GM23338 (cell line): ENCODE data around the gene MTPN. TPM values are rescaled to one million over a fixed set of nuclear protein-coding genes. Genes with fewer than 3 reads are reported as not detected.

Source experiments
- ATAC-seq: fragments of 200-7000 bp; cut with Tn5 transposase; 3 replicates; pipeline ENCODE4 v1.9.1; 2020
- DNase-seq: peaks from one replicate; pipeline ENCODE4 v3.0.0-alpha.2; 2015; ENCODE audit warnings: low spot score
- H2AFZ ChIP-seq: fragments of 200-600 bp; sonication (generic); 2 replicates; pipeline ENCODE4 v1.8.0; 2016; ENCODE audit warnings: antibody characterized with exemption, mild to moderate bottlenecking, moderate library complexity
- H3F3A ChIP-seq: fragments of 200-600 bp; sonication (generic); replicated peaks from 2 replicates; pipeline ENCODE4 v1.8.0; 2017; ENCODE audit warnings: antibody characterized with exemption, mixed run types, low read depth
- H3K27ac ChIP-seq: fragments of 200-600 bp; sonication (generic); 2 replicates; pipeline ENCODE4 v1.6.1; 2016; ENCODE audit warnings: low read depth
- H3K27me3 ChIP-seq: fragments of 200-600 bp; sonication (generic); 2 replicates; pipeline ENCODE4 v1.8.0; 2016; ENCODE audit warnings: mild to moderate bottlenecking, mixed run types, moderate library complexity; ENCODE audit not compliant: insufficient read depth
- H3K36me3 ChIP-seq: fragments of 200-600 bp; sonication (generic); 2 replicates; pipeline ENCODE4 v1.8.0; 2016; ENCODE audit warnings: mild to moderate bottlenecking; ENCODE audit not compliant: insufficient read depth
- H3K4me1 ChIP-seq: fragments of 200-600 bp; sonication (generic); 2 replicates; pipeline ENCODE4 v1.8.0; 2016; ENCODE audit warnings: mild to moderate bottlenecking, moderate library complexity; ENCODE audit not compliant: insufficient read depth
- H3K4me2 ChIP-seq: fragments of 200-600 bp; sonication (generic); 2 replicates; pipeline ENCODE4 v1.7.1; 2017; ENCODE audit warnings: mixed run types
- H3K4me3 ChIP-seq: fragments of 200-600 bp; sonication (generic); 2 replicates; pipeline ENCODE4 v1.6.1; 2016; ENCODE audit warnings: mixed run types
- H3K79me2 ChIP-seq: fragments of 200-600 bp; sonication (generic); replicated peaks from 2 replicates; pipeline ENCODE4 v1.8.0; 2017; ENCODE audit warnings: mild to moderate bottlenecking; ENCODE audit not compliant: insufficient read depth
- H3K9me2 ChIP-seq: fragments of 200-600 bp; sonication (generic); 2 replicates; pipeline ENCODE4 v1.8.0; 2017; ENCODE audit not compliant: insufficient read depth
- H4K20me1 ChIP-seq: fragments of 200-600 bp; sonication (generic); replicated peaks from 2 replicates; pipeline ENCODE4 v1.8.0; 2017; ENCODE audit warnings: mild to moderate bottlenecking; ENCODE audit not compliant: insufficient read depth
- H3K27ac Mint-ChIP-seq: 2 replicates; pipeline ENCODE4 v1.8.0; 2020; ENCODE audit warnings: inconsistent platforms, mild to moderate bottlenecking, moderate library complexity, mixed read lengths
- H3K27me3 Mint-ChIP-seq: 3 replicates; pipeline ENCODE4 v1.8.0; 2022; ENCODE audit warnings: low read depth, mild to moderate bottlenecking, moderate library complexity, mixed read lengths, inconsistent platforms; ENCODE audit not compliant: insufficient read depth, poor library complexity
- H3K36me3 Mint-ChIP-seq: 3 replicates; pipeline ENCODE4 v1.8.0; 2021; ENCODE audit warnings: low read depth, mild to moderate bottlenecking, inconsistent platforms, moderate library complexity, mixed read lengths
- H3K4me1 Mint-ChIP-seq: 3 replicates; pipeline ENCODE4 v1.8.0; 2020; ENCODE audit warnings: mild to moderate bottlenecking, inconsistent platforms, mixed read lengths
- H3K4me3 Mint-ChIP-seq: 3 replicates; pipeline ENCODE4 v1.8.0; 2021; ENCODE audit warnings: moderate library complexity, mild to moderate bottlenecking, inconsistent platforms, mixed read lengths
- H3K9me3 Mint-ChIP-seq: 3 replicates; pipeline ENCODE4 v1.8.0; 2020; ENCODE audit warnings: moderate library complexity, mild to moderate bottlenecking, inconsistent platforms, mixed read lengths
- CREB1 ChIP-seq: fragments of 250-450 bp; sonication (Bioruptor Pico); IDR thresholded peaks from 2 replicates; pipeline ENCODE4 v1.5.0; 2020; ENCODE audit warnings: low read depth, mild to moderate bottlenecking, moderate library complexity
- CTCF ChIP-seq, 2 experiments: fragments of 200-600 bp in 1 of 2; sonication (generic) in 1 of 2; conservative IDR thresholded peaks; 2 replicates each; pipeline versions ENCODE4 v1.5.1 to v1.6.1; 2016 to 2017; ENCODE audit warnings: antibody characterized with exemption in 2 of 2, low read depth in 2 of 2, mild to moderate bottlenecking in 2 of 2, moderate library complexity in 1 of 2
- ETS1 ChIP-seq: IDR thresholded peaks from 2 replicates; pipeline ENCODE4 v1.6.1; 2016; ENCODE audit warnings: antibody characterized with exemption
- JUNB ChIP-seq: IDR thresholded peaks from one replicate; pipeline ENCODE4 v1.6.1; 2016; ENCODE audit warnings: antibody characterized with exemption; ENCODE audit not compliant: unreplicated experiment
- NANOG ChIP-seq: IDR thresholded peaks from 2 replicates; pipeline ENCODE4 v1.6.1; 2016; ENCODE audit warnings: antibody characterized with exemption, borderline replicate concordance
- STAT1 ChIP-seq: IDR thresholded peaks from one replicate; pipeline ENCODE4 v1.6.1; 2016; ENCODE audit warnings: antibody characterized with exemption; ENCODE audit not compliant: unreplicated experiment
- polyA plus RNA-seq: library from polyadenylated mRNA; unstranded; fragments of >200 nt; fragmentation: Nextera tagmentation; extraction: Ambion mirVana; gene quantifications from 2 replicates; pipeline ENCODE4 v1.2.1, GENCODE V29; 2016
- total RNA-seq: library from RNA; depleted of rRNA; stranded (reverse); fragments of >200 nt; shearing (Covaris generic); gene quantifications from 2 replicates; pipeline ENCODE4 v1.2.3, GENCODE V29; 2014
- TF ChIP-seq, protein P1 (sequence below): IDR thresholded peaks from one replicate; pipeline ENCODE4 v1.6.1; 2018; ENCODE audit warnings: antibody characterized with exemption; ENCODE audit not compliant: unreplicated experiment
- TF ChIP-seq, protein P2 (sequence below): fragments of 250-450 bp; sonication (Bioruptor Pico); IDR thresholded peaks from 2 replicates; pipeline ENCODE4 v1.5.0; 2020; ENCODE audit warnings: mild to moderate bottlenecking, moderate library complexity

The MTPN gene
- total and polyA plus RNA-seq, 2 experiments from 2014 or later: 87.7 to 90.3 TPM

GRCh38 chr7:136000288-136000913, 23.2 kb upstream of the MTPN start (continued):
- TF ChIP-seq, protein P1, sequence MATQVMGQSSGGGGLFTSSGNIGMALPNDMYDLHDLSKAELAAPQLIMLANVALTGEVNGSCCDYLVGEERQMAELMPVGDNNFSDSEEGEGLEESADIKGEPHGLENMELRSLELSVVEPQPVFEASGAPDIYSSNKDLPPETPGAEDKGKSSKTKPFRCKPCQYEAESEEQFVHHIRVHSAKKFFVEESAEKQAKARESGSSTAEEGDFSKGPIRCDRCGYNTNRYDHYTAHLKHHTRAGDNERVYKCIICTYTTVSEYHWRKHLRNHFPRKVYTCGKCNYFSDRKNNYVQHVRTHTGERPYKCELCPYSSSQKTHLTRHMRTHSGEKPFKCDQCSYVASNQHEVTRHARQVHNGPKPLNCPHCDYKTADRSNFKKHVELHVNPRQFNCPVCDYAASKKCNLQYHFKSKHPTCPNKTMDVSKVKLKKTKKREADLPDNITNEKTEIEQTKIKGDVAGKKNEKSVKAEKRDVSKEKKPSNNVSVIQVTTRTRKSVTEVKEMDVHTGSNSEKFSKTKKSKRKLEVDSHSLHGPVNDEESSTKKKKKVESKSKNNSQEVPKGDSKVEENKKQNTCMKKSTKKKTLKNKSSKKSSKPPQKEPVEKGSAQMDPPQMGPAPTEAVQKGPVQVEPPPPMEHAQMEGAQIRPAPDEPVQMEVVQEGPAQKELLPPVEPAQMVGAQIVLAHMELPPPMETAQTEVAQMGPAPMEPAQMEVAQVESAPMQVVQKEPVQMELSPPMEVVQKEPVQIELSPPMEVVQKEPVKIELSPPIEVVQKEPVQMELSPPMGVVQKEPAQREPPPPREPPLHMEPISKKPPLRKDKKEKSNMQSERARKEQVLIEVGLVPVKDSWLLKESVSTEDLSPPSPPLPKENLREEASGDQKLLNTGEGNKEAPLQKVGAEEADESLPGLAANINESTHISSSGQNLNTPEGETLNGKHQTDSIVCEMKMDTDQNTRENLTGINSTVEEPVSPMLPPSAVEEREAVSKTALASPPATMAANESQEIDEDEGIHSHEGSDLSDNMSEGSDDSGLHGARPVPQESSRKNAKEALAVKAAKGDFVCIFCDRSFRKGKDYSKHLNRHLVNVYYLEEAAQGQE: no peak

GRCh38 chr7:135998081-135998480, 20.9 kb upstream of the MTPN start:
- Histone ChIP-seq H3K4me3 (no peak overlapping the region), H2AFZ (no peak overlapping the region), H3K4me2 (no peak overlapping the region), H3K27ac (no peak overlapping the region), H3K79me2 (no peaks in the 10 kb centered on the region), H4K20me1 (no peaks in the 10 kb centered on the region), H3F3A (no peaks in the 10 kb centered on the region), H3K36me3 (no peaks in the 10 kb centered on the region), H3K9me2 (no peaks in the 10 kb centered on the region), H3K27me3 (no peaks in the 10 kb centered on the region), H3K4me1 (no peaks in the 10 kb centered on the region)
- Mint-ChIP-seq H3K9me3 (no peaks in the 10 kb centered on the region), H3K27me3 (no peaks in the 10 kb centered on the region), H3K36me3 (no peaks in the 10 kb centered on the region), H3K27ac (no peak overlapping the region), H3K4me1 (no peaks in the 10 kb centered on the region), H3K4me3 (no peak overlapping the region)
- no peak for ATAC-seq
- TF ChIP-seq ETS1 (no peak), JUNB (no peak), STAT1 (no peak), CREB1 (CRISPR knock-in tag) (no peak), CTCF (conservative IDR thresholded peaks at IDR 0.05; ENCODE audit: low read depth in 2 of 2) (no peak), NANOG (no peak)
- TF ChIP-seq, protein P2, sequence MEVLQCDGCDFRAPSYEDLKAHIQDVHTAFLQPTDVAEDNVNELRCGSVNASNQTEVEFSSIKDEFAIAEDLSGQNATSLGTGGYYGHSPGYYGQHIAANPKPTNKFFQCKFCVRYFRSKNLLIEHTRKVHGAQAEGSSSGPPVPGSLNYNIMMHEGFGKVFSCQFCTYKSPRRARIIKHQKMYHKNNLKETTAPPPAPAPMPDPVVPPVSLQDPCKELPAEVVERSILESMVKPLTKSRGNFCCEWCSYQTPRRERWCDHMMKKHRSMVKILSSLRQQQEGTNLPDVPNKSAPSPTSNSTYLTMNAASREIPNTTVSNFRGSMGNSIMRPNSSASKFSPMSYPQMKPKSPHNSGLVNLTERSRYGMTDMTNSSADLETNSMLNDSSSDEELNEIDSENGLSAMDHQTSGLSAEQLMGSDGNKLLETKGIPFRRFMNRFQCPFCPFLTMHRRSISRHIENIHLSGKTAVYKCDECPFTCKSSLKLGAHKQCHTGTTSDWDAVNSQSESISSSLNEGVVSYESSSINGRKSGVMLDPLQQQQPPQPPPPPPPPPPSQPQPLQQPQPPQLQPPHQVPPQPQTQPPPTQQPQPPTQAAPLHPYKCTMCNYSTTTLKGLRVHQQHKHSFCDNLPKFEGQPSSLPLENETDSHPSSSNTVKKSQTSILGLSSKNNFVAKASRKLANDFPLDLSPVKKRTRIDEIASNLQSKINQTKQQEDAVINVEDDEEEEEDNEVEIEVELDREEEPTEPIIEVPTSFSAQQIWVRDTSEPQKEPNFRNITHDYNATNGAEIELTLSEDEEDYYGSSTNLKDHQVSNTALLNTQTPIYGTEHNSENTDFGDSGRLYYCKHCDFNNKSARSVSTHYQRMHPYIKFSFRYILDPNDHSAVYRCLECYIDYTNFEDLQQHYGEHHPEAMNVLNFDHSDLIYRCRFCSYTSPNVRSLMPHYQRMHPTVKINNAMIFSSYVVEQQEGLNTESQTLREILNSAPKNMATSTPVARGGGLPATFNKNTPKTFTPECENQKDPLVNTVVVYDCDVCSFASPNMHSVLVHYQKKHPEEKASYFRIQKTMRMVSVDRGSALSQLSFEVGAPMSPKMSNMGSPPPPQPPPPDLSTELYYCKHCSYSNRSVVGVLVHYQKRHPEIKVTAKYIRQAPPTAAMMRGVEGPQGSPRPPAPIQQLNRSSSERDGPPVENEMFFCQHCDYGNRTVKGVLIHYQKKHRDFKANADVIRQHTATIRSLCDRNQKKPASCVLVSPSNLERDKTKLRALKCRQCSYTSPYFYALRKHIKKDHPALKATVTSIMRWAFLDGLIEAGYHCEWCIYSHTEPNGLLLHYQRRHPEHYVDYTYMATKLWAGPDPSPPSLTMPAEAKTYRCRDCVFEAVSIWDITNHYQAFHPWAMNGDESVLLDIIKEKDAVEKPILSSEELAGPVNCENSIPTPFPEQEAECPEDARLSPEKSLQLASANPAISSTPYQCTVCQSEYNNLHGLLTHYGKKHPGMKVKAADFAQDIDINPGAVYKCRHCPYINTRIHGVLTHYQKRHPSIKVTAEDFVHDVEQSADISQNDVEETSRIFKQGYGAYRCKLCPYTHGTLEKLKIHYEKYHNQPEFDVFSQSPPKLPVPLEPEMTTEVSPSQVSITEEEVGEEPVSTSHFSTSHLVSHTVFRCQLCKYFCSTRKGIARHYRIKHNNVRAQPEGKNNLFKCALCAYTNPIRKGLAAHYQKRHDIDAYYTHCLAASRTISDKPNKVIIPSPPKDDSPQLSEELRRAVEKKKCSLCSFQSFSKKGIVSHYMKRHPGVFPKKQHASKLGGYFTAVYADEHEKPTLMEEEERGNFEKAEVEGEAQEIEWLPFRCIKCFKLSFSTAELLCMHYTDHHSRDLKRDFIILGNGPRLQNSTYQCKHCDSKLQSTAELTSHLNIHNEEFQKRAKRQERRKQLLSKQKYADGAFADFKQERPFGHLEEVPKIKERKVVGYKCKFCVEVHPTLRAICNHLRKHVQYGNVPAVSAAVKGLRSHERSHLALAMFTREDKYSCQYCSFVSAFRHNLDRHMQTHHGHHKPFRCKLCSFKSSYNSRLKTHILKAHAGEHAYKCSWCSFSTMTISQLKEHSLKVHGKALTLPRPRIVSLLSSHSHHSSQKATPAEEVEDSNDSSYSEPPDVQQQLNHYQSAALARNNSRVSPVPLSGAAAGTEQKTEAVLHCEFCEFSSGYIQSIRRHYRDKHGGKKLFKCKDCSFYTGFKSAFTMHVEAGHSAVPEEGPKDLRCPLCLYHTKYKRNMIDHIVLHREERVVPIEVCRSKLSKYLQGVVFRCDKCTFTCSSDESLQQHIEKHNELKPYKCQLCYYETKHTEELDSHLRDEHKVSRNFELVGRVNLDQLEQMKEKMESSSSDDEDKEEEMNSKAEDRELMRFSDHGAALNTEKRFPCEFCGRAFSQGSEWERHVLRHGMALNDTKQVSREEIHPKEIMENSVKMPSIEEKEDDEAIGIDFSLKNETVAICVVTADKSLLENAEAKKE (CRISPR knock-in tag): no peak
- no peak for DNase-seq
